Measurements from ENCODE around the gene SLC8A1. TPM values are rescaled to one million over a fixed set of nuclear protein-coding genes. Genes with fewer than 3 reads are reported as not detected.

Gene SLC8A1
- total and polyA plus RNA-seq, 9 donors = 1.3 to 19.7 (median 7.7) TPM

DNA sequence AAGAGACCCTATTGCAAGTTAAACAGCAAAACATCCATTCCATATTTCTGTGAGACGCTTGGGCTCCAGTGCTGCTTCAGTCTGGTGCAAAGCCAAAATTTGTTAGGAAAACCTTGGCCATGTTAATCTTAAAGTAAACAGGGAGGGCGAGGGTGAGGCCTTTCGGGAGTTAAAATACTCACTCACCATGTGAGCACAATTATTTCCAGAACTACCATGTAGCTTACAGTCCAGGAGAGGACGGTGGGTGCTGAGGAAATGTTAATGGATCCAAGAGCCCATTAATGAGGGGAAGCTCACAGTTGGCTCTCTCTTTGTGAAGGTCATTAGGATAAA, 286.4 kb downstream of the SLC8A1 start:
- no peak for DNase-seq
- no peak overlapping the region for H3K27ac ChIP-seq
- intact Hi-C loops (cut with DNase I) = no loop called here
- H3K4me3 ChIP-seq = no peak overlapping the region
- TF ChIP-seq POLR2A (IDR thresholded peaks at IDR 0.05) = no peak
- TF ChIP-seq, protein P1, sequence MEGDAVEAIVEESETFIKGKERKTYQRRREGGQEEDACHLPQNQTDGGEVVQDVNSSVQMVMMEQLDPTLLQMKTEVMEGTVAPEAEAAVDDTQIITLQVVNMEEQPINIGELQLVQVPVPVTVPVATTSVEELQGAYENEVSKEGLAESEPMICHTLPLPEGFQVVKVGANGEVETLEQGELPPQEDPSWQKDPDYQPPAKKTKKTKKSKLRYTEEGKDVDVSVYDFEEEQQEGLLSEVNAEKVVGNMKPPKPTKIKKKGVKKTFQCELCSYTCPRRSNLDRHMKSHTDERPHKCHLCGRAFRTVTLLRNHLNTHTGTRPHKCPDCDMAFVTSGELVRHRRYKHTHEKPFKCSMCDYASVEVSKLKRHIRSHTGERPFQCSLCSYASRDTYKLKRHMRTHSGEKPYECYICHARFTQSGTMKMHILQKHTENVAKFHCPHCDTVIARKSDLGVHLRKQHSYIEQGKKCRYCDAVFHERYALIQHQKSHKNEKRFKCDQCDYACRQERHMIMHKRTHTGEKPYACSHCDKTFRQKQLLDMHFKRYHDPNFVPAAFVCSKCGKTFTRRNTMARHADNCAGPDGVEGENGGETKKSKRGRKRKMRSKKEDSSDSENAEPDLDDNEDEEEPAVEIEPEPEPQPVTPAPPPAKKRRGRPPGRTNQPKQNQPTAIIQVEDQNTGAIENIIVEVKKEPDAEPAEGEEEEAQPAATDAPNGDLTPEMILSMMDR (IDR thresholded peaks at IDR 0.05) = no peak
- no peak for TF ChIP-seq EP300 (IDR thresholded peaks at IDR 0.05)
- H3K9me3 ChIP-seq = no peaks in the 10 kb centered on the region
- WGBS, 3 donors = 12 to 24% (median 13%) methylated on average over 4 of the region's 4 CpGs
- H3K36me3 ChIP-seq = no peaks in the 10 kb centered on the region
- H3K4me1 ChIP-seq (ENCODE audit: insufficient read depth) = peaks cover 9% of the 10 kb centered on the region
- no peaks in the 10 kb centered on the region for H3K27me3 ChIP-seq

DNA sequence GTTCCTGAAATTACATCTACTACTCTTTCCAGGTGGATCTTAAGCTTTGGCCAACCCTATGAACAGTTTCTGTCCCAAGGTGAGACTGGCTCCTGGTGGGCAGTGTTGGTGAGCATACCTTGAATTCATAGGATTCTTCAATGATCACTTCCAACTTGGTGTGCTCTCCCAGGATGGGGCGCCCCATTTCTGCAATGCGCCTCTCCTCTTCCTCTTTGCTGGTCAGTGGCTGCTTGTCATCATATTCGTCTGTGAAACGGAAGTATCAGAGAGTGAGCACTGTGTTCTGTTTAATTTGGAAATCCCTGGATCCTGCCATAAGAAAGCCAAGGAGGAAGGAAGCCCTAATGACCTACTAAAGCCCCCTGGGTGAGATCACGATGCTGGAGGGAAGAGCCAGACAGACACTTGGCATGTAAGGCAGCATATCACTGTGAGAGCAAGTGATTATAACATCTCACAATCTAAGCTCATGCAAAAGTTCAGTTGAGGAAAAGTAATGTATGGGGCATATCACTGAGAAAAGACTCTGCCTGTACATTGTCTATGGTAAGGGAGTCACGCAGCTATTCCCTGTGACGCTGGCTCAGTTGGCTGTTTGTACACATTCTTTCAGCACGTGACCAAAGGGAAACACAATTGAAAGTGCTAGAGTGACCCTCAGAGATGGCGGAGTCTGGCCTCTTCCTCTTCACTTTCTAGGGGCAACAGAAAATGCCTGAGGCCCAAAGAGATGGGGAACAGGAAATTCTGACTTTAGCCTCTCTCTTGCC, 287.0 kb downstream of the SLC8A1 start:
- Histone ChIP-seq H3K27me3 (no peaks in the 10 kb centered on the region), H3K4me1 (ENCODE audit: insufficient read depth) (peaks cover 9% of the 10 kb centered on the region), H3K36me3 (no peaks in the 10 kb centered on the region), H3K4me3 (no peak overlapping the region), H3K9me3 (no peaks in the 10 kb centered on the region), H3K27ac (no peak overlapping the region)
- WGBS, 3 donors = 62 to 68% (median 63%) methylated on average over 9 of the region's 9 CpGs
- intact Hi-C loops (cut with DNase I) = no loop called here
- DNase-seq = no peak
- TF ChIP-seq POLR2A (IDR thresholded peaks at IDR 0.05) (no peak), EP300 (IDR thresholded peaks at IDR 0.05) (no peak)
- TF ChIP-seq, protein P1 (IDR thresholded peaks at IDR 0.05) = no peak

DNA sequence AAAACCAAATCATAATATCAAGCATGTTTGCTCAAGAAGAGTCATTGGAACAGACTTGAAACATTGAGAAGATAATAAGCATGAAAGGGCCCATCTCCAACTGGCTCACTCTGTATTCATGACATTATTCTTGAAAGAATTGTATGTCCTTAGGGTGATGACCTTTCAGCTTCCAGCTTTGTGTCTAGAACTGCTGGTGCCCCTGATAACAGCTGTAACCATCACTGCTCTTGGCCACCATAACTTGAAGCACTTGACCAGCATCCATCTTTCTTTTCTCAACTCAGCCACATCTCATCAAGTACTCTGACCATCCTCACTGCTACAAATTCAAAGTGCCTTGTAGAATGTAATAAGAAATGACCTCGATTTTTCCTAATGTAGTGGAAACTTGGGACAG, 289.9 kb downstream of the SLC8A1 start:
- TF ChIP-seq, protein P1 (IDR thresholded peaks at IDR 0.05) = no peak
- TF ChIP-seq EP300 (IDR thresholded peaks at IDR 0.05) = no peak
- TF ChIP-seq POLR2A (IDR thresholded peaks at IDR 0.05) = no peak
- Histone ChIP-seq H3K9me3 (no peaks in the 10 kb centered on the region), H3K36me3 (no peaks in the 10 kb centered on the region), H3K4me1 (ENCODE audit: insufficient read depth) (peaks cover 9% of the 10 kb centered on the region), H3K27ac (no peak overlapping the region), H3K27me3 (no peaks in the 10 kb centered on the region), H3K4me3 (no peak overlapping the region)
- intact Hi-C loops (cut with DNase I) = no loop called here
- no peak for DNase-seq
- WGBS, 3 donors = 94 to 96% (median 96%) methylated on average over 1 of the region's 1 CpG

DNA sequence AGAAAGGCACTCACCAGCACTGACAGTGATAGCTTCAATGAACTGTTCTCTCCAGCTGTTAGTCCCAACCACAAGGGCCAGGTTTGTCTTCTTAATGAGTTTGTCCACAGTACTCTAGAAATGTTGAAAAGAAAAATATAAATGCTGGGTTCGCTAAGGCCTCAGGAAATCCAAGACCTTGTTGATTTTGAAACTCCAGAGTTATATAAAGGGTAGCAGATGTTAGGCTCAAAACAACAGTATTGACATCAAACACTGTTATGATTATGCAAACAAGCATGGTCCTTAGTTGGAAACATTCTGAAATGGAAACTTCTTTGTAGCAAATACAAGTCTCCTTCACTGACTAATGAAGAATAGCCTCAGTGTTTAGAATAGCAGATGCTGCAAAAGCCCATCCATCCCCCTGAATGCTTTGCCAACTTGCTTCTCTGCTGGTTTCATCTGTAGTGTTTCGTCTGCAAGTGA, 291.1 kb downstream of the SLC8A1 start:
- intact Hi-C loops (cut with DNase I) = no loop called here
- no peak overlapping the region for H3K27ac ChIP-seq
- H3K4me1 ChIP-seq (ENCODE audit: insufficient read depth) = peaks cover 8% of the 10 kb centered on the region
- no peak overlapping the region for H3K4me3 ChIP-seq
- DNase-seq = no peak
- no peaks in the 10 kb centered on the region for H3K36me3 ChIP-seq
- TF ChIP-seq EP300 (IDR thresholded peaks at IDR 0.05) (no peak), POLR2A (IDR thresholded peaks at IDR 0.05) (no peak)
- TF ChIP-seq, protein P1 (IDR thresholded peaks at IDR 0.05) = no peak
- H3K27me3 ChIP-seq = no peaks in the 10 kb centered on the region
- H3K9me3 ChIP-seq = no peaks in the 10 kb centered on the region
- WGBS, 3 donors = 18 to 30% (median 21%) methylated on average over 2 of the region's 2 CpGs
